GM12878 (cell line): ENCODE results near the gene CMSS1. TPM values are rescaled to one million over a fixed set of nuclear protein-coding genes. Genes with fewer than 3 reads are reported as not detected.

ENCODE experiments used
- ATAC-seq: fragments of 200-7000 bp; cut with Tn5 transposase; 3 replicates; pipeline ENCODE4 v1.9.1; 2020; ENCODE audit warnings: mild to moderate bottlenecking, moderate library complexity
- BruUV-seq: library from RNA; stranded (reverse); fragments of 400-500 nt; replicated peaks from 2 replicates; lab custom pipeline; 2021; lab: Mats Ljungman, UMichigan
- CTCF ChIA-PET: fragments of 300-600 bp; sonication (Branson Sonifier 250); formaldehyde crosslinking; extraction: SDS; loops from one replicate; lab custom pipeline; 2021; ENCODE audit warnings: inconsistent platforms; lab: Yijun Ruan, JAX
- POLR2A ChIA-PET: fragments of 350-600 bp; formaldehyde crosslinking; extraction: SDS; loops from one replicate; lab custom pipeline; 2021; ENCODE audit warnings: inconsistent platforms; lab: Charles Lee
- RAD21 ChIA-PET: fragments of 300-600 bp; sonication (Branson Sonifier 250); formaldehyde crosslinking; loops from one replicate; lab custom pipeline; 2023; ENCODE audit warnings: antibody characterized with exemption; ENCODE audit not compliant: unreplicated experiment; lab: Charles Lee
- SMC1A ChIA-PET: fragments of 300-600 bp; sonication (Branson Sonifier 250); formaldehyde crosslinking; loops from one replicate; lab custom pipeline; 2023; ENCODE audit not compliant: unreplicated experiment, uncharacterized antibody; lab: Charles Lee
- DNase-seq: peaks from one replicate; pipeline ENCODE4 v3.0.0-alpha.2; 2011; ENCODE audit warnings: low read depth, low spot score
- FAIRE-seq: peaks from 3 replicates; lab custom pipeline; 2011; peaks lifted over from hg19 to GRCh38; lab: Jason Lieb, UNC
- H2AFZ ChIP-seq: 2 replicates; pipeline ENCODE4 v1.6.0; 2011; ENCODE audit warnings: low read depth, low read length, control low read depth; ENCODE audit not compliant: control insufficient read depth
- H3K27ac ChIP-seq: 2 replicates; pipeline ENCODE4 v1.5.1; 2011; ENCODE audit warnings: control low read depth; ENCODE audit not compliant: control insufficient read depth, insufficient read depth
- H3K27me3 ChIP-seq, 2 experiments: replicated peaks in 1 of 2; 2 replicates each; pipeline versions ENCODE4 v1.6.0 to v1.6.1; 2011; ENCODE audit warnings: low read length in 1 of 2; ENCODE audit not compliant: control insufficient read depth in 2 of 2, insufficient read depth in 2 of 2
- H3K36me3 ChIP-seq, 2 experiments: 2 replicates each; pipeline ENCODE4 v1.5.1; 2011; ENCODE audit warnings: low read length in 1 of 2; ENCODE audit not compliant: control insufficient read depth in 2 of 2, insufficient read depth in 2 of 2
- H3K4me1 ChIP-seq: 2 replicates; pipeline ENCODE4 v1.6.1; 2011; ENCODE audit warnings: mild to moderate bottlenecking, low read length, moderate library complexity, mixed read lengths; ENCODE audit not compliant: control insufficient read depth, insufficient read depth
- H3K4me2 ChIP-seq: 2 replicates; pipeline ENCODE4 v1.6.0; 2011; ENCODE audit warnings: control low read depth; ENCODE audit not compliant: control insufficient read depth, insufficient read depth
- H3K4me3 ChIP-seq: fragments of 200-600 bp; sonication (generic); 2 replicates; pipeline ENCODE4 v1.5.1; 2016
- H3K79me2 ChIP-seq: 2 replicates; pipeline ENCODE4 v1.6.0; 2011; ENCODE audit warnings: low read length; ENCODE audit not compliant: control insufficient read depth, insufficient read depth
- H3K9ac ChIP-seq: 2 replicates; pipeline ENCODE4 v1.8.0; 2011; ENCODE audit warnings: low read length, control low read depth, mixed read lengths; ENCODE audit not compliant: control insufficient read depth, insufficient read depth
- H3K9me3 ChIP-seq: replicated peaks from 3 replicates; pipeline ENCODE4 v1.5.1; 2011; ENCODE audit warnings: mild to moderate bottlenecking, low read length; ENCODE audit not compliant: control insufficient read depth, insufficient read depth
- H4K20me1 ChIP-seq: 2 replicates; pipeline ENCODE4 v1.6.0; 2011; ENCODE audit not compliant: control insufficient read depth, insufficient read depth
- ASH2L ChIP-seq: fragments of 300-600, 200-600 bp; sonication (generic); IDR thresholded peaks from 2 replicates; pipeline ENCODE4 v1.6.1; 2017; ENCODE audit warnings: low read depth, mild to moderate bottlenecking, borderline replicate concordance
- BMI1 ChIP-seq: fragments of 450-650 bp; IDR thresholded peaks from 2 replicates; pipeline ENCODE4 v1.6.1; 2016; ENCODE audit warnings: mild to moderate bottlenecking, moderate library complexity, borderline replicate concordance
- EED ChIP-seq: sonication (generic); IDR thresholded peaks from 2 replicates; pipeline ENCODE4 v1.6.1; 2016; ENCODE audit warnings: antibody characterized with exemption, low read depth
- KAT2A ChIP-seq: conservative IDR thresholded peaks from 2 replicates; pipeline ENCODE4 v1.6.1; 2011; ENCODE audit warnings: low read depth, low read length; ENCODE audit not compliant: control insufficient read depth
- MAX ChIP-seq: IDR thresholded peaks from 2 replicates; pipeline ENCODE4 v1.6.1; 2012; ENCODE audit warnings: low read depth, low read length, improper control_type of control experiment
- MXI1 ChIP-seq: fragments of 150-350 bp; IDR thresholded peaks from 2 replicates; pipeline ENCODE4 v1.6.1; 2011; ENCODE audit warnings: low read depth, mild to moderate bottlenecking, inconsistent platforms, low read length, improper control_type of control experiment
- RAD21 ChIP-seq: IDR thresholded peaks from 2 replicates; pipeline ENCODE4 v1.6.1; 2011; ENCODE audit warnings: mild to moderate bottlenecking, low read depth, low read length, moderate library complexity; ENCODE audit not compliant: insufficient read depth
- STAT3 ChIP-seq: IDR thresholded peaks from 2 replicates; pipeline ENCODE4 v1.6.1; 2011; ENCODE audit warnings: low read depth, low read length, improper control_type of control experiment
- ZBED1 ChIP-seq: IDR thresholded peaks from 2 replicates; pipeline ENCODE4 v1.6.1; 2016; ENCODE audit warnings: borderline replicate concordance
- WGBS: methylation state at CpG from one replicate; pipeline ENCODE4 v1.1.6; 2016; ENCODE audit warnings: low lambda C conversion rate; ENCODE audit not compliant: insufficient replicate concordance, insufficient coverage; ENCODE audit errors: missing lambda C conversion rate; 5-methylcytosine and 5-hydroxymethylcytosine counted together
- in situ Hi-C: fragments of 300-500 bp; cut with MboI; formaldehyde crosslinking; loops from 9 replicates; pipeline ENCODE4 v1.14.3; 2018; ENCODE audit warnings: mixed read lengths
- intact Hi-C: fragments of 100-400 bp; cut with micrococcal nuclease; formaldehyde crosslinking; loops from one replicate; pipeline ENCODE4 v1.14.2; 2022; ENCODE audit not compliant: unreplicated experiment
- polyA plus RNA-seq, 11 experiments: library from polyadenylated mRNA; depleted of rRNA in 4 of 11; unstranded in 6 of 11; stranded (reverse) in 5 of 11; fragments of >200 nt; fragmentation: Nextera tagmentation in 4 of 11; fragmentation: Illumina TruSeq in 1 of 11; extraction: Ambion mirVana in 4 of 11; extraction: Trizol in 1 of 11; gene quantifications; 1 replicate in 1 of 11; 2 replicates in 10 of 11; pipeline versions ENCODE4 v1.2.1 to v1.2.3, GENCODE V29; 2011 to 2016; ENCODE audit warnings: inconsistent platforms in 2 of 11, missing spikeins in 2 of 11, low read depth in 1 of 11
- total RNA-seq, 4 experiments: library from RNA; depleted of rRNA in 3 of 4; stranded (reverse); fragments of >200 nt in 3 of 4; fragmentation: Illumina TruSeq in 1 of 4; extraction: Trizol in 1 of 4; gene quantifications; 2 replicates each; pipeline versions ENCODE4 v1.2.1 to v1.2.3, GENCODE V29; 2013 to 2021

The CMSS1 gene
- total and polyA plus RNA-seq, 10 of the 15 experiments (the other 5 are each of a cell fraction or from before 2014, with no cell fraction given) = 31.0 to 118 (median 70.1) TPM

DNA sequence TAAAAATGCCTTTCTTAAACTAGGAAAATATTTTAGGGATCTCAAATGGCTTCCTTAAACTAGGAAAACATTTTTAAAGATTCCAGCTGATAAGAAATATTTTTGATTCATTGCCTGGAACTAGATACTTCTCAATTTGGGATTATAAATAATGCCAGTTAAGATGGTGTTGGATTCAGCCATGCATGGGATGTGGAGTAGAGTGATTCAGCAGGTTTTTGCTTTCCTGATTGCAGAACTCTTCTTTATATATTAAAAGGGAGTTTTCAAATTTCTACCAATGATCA is 281.1 kb downstream of the CMSS1 start:
- no peak overlapping the region for H3K4me3 ChIP-seq
- ChIA-PET SMC1A (interaction anchor here (1.2 to 2.0 kb wide), 3 partner anchors 11 to 25 kb away, joined by 4 to 7 read pairs (median 4); no protein-coding TSS in a partner anchor), CTCF (interaction anchor here (0.5 to 1.5 kb wide), 3 partner anchors 9 to 105 kb away, joined by 3 to 4 read pairs (median 3); no protein-coding TSS in a partner anchor), RAD21 (interaction anchor here (1.5 kb wide), 1 partner anchor 30 kb away, joined by 4 read pairs; no protein-coding TSS in a partner anchor), POLR2A (no interaction called here)
- BruUV-seq = no TSS peak
- intact Hi-C loops (no loop called here), in situ Hi-C loops (no loop called here)
- H2AFZ ChIP-seq = no peak overlapping the region
- H3K27me3 ChIP-seq = no peaks in the 10 kb centered on the region
- TF ChIP-seq ASH2L (no peak), RAD21 (no peak), MAX (no peak), STAT3 (no peak), BMI1 (no peak), EED (no peak)
- no peaks in the 10 kb centered on the region for H3K9me3 ChIP-seq
- peaks cover 5% of the 10 kb centered on the region for H3K4me1 ChIP-seq
- no peak overlapping the region for H3K9ac ChIP-seq
- H3K79me2 ChIP-seq = no peaks in the 10 kb centered on the region
- DNase-seq (no peak), FAIRE-seq (no peak), ATAC-seq (no peak)
- no peaks in the 10 kb centered on the region for H3K36me3 ChIP-seq
- no peaks in the 10 kb centered on the region for H4K20me1 ChIP-seq
- no peak overlapping the region for H3K27ac ChIP-seq
- H3K4me2 ChIP-seq = no peak overlapping the region

GRCh38 chr3:100099621-100100020 is 282.0 kb downstream of the CMSS1 start:
- FAIRE-seq = no peak
- Histone ChIP-seq H2AFZ (no peak overlapping the region), H3K4me1 (peaks cover 14% of the 10 kb centered on the region), H4K20me1 (no peaks in the 10 kb centered on the region), H3K36me3 (no peaks in the 10 kb centered on the region), H3K9me3 (no peaks in the 10 kb centered on the region), H3K4me3 (no peak overlapping the region), H3K27me3 (no peaks in the 10 kb centered on the region), H3K9ac (no peak overlapping the region), H3K27ac (no peak overlapping the region), H3K79me2 (no peaks in the 10 kb centered on the region), H3K4me2 (no peak overlapping the region)
- no peak for ATAC-seq
- in situ Hi-C loops (no loop called here), intact Hi-C loops (no loop called here)
- BruUV-seq = no TSS peak
- CTCF ChIA-PET = no interaction called here
- RAD21 ChIA-PET = no interaction called here
- SMC1A ChIA-PET = interaction anchor here (1.8 kb wide), 1 partner anchor 26 kb away, joined by 4 read pairs; no protein-coding TSS in a partner anchor
- WGBS = 92% methylated on average over 2 of the region's 2 CpGs
- TF ChIP-seq KAT2A (no peak), ZBED1 (no peak), MXI1 (no peak)
- POLR2A ChIA-PET = no interaction called here
- no peak for DNase-seq
